Tibial nerve (tissue), 4 donors: Measurements from ENCODE around the gene CEBPA.

Experiments
- EP300 ChIP-seq, 2 donors: sonication (generic); formaldehyde crosslinking; IDR thresholded peaks; one replicate each; pipeline ENCODE4 v1.6.1; 2017; ENCODE audit warnings: antibody characterized with exemption in 2 of 2, mild to moderate bottlenecking in 1 of 2
- TF ChIP-seq, protein P1 (sequence below), 5 experiments: fragments of 200-600 bp in 3 of 5; fragments of 450-650 bp in 2 of 5; sonication (generic) in 3 of 5; IDR thresholded peaks; one replicate each; pipeline ENCODE4 v1.5.1; 2016 to 2019; ENCODE audit warnings: antibody characterized with exemption in 5 of 5, mild to moderate bottlenecking in 3 of 5, moderate library complexity in 2 of 5

DNA sequence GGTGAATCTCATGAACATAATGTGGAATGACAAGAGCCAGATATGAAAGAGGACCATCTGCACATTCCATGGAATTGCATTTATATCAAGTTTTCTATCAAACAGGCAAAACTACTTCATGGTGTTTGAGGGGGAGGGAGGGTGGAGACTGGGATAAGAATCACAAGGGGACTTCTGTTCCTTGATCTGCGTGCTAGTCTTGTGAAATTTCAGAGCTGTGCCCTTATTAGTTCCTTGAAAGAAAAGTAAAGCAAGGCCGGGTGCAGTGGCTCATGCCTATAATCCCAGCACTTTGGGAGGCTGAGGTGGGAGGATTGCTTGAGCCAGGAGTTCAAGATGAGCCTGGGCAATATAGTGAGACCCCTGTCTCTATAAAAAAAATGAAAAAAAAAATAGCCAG lies 41.0 kb upstream of the CEBPA start:
- TF ChIP-seq, protein P1, sequence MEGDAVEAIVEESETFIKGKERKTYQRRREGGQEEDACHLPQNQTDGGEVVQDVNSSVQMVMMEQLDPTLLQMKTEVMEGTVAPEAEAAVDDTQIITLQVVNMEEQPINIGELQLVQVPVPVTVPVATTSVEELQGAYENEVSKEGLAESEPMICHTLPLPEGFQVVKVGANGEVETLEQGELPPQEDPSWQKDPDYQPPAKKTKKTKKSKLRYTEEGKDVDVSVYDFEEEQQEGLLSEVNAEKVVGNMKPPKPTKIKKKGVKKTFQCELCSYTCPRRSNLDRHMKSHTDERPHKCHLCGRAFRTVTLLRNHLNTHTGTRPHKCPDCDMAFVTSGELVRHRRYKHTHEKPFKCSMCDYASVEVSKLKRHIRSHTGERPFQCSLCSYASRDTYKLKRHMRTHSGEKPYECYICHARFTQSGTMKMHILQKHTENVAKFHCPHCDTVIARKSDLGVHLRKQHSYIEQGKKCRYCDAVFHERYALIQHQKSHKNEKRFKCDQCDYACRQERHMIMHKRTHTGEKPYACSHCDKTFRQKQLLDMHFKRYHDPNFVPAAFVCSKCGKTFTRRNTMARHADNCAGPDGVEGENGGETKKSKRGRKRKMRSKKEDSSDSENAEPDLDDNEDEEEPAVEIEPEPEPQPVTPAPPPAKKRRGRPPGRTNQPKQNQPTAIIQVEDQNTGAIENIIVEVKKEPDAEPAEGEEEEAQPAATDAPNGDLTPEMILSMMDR (IDR thresholded peaks at IDR 0.05): no peak
- TF ChIP-seq EP300 (IDR thresholded peaks at IDR 0.05): no peak
